HG03108 (cell line): ENCODE measurements around the gene AANAT.

Experiments used
- ATAC-seq: cut with Tn5 transposase; IDR thresholded peaks from one replicate; pipeline ENCODE4 v1.9.1; 2021; ENCODE audit warnings: moderate library complexity; ENCODE audit not compliant: unreplicated experiment

The AANAT gene

GRCh38 chr17:76485569-76485968 lies 18.2 kb downstream of the AANAT start:
- ATAC-seq: no peak

- ATAC-seq: no peak
Measured at GRCh38 chr17:76487451-76488192, 20.2 kb downstream of the AANAT start.

- no peak for ATAC-seq
Measured at GRCh38 chr17:76490112-76490710, 22.8 kb downstream of the AANAT start.

- ATAC-seq: peak; percentile 2
Measured at GRCh38 chr17:76491271-76492122, 24.1 kb downstream of the AANAT start.

GRCh38 chr17:76492123-76492988 lies 25.0 kb downstream of the AANAT start:
- ATAC-seq: peak; percentile 45

GRCh38 chr17:76492989-76493501 lies 25.6 kb downstream of the AANAT start:
- ATAC-seq: peak; percentile 37

- no peak for ATAC-seq
Measured at GRCh38 chr17:76493505-76494167, 26.2 kb downstream of the AANAT start.

- ATAC-seq: no peak
Measured at GRCh38 chr17:76495663-76496400, 28.4 kb downstream of the AANAT start.

- no peak for ATAC-seq
Measured at GRCh38 chr17:76496464-76496863, 29.1 kb downstream of the AANAT start.

GRCh38 chr17:76497699-76497978 lies 30.2 kb downstream of the AANAT start:
- no peak for ATAC-seq

- ATAC-seq: no peak
Measured at GRCh38 chr17:76497979-76498875, 30.8 kb downstream of the AANAT start.

GRCh38 chr17:76498876-76499251 lies 31.5 kb downstream of the AANAT start:
- ATAC-seq: no peak

- ATAC-seq: no peak
Measured at GRCh38 chr17:76499267-76499667, 31.9 kb downstream of the AANAT start.

GRCh38 chr17:76500074-76500746 lies 32.8 kb downstream of the AANAT start:
- no peak for ATAC-seq

- ATAC-seq: no peak
Measured at GRCh38 chr17:76500747-76501017, 33.3 kb downstream of the AANAT start.

GRCh38 chr17:76501018-76501826 lies 33.8 kb downstream of the AANAT start, which contains the start of gene RHBDF2:
RHBDF2 (minus strand) TSS chr17:76501423; CDS start chr17:76481524, 19,899 bp downstream.
- ATAC-seq: peak; percentile 69

GRCh38 chr17:76501827-76502307 lies 34.5 kb downstream of the AANAT start:
- ATAC-seq: no peak
